ENCODE results near the gene MIEF2.
"Not testable (repeated sequence)": the region's sequence is repeated elsewhere in the genome, so short reads cannot be mapped to it uniquely, and the experiment has no call there.

Gene MIEF2

GRCh38 chr17:18257268-18257981 is 3.0 kb upstream of the MIEF2 start:
- no peak for DNase-seq

GRCh38 chr17:18257982-18258355 is 2.5 kb upstream of the MIEF2 start:
- DNase-seq = peak; percentile 21

- DNase-seq = peak; percentile 31
Observed at GRCh38 chr17:18258356-18259038, 2.0 kb upstream of the MIEF2 start, which contains the start of gene FLII. Gene FLII (minus strand): TSS chr17:18258738. CDS start chr17:18258690, 48 bp downstream.

GRCh38 chr17:18259621-18260331 is 686 bp upstream of the MIEF2 start:
- no peak for DNase-seq

GRCh38 chr17:18261146-18261515 is 669 bp downstream of the MIEF2 start:
- DNase-seq = no peak

- no peak for DNase-seq
Observed at GRCh38 chr17:18261659-18262058, 1.2 kb downstream of the MIEF2 start.

- DNase-seq = no peak
Observed at GRCh38 chr17:18262111-18262510, 1.6 kb downstream of the MIEF2 start.

GRCh38 chr17:18262641-18263040 is 2.2 kb downstream of the MIEF2 start:
- DNase-seq = no peak

- DNase-seq = no peak
Observed at GRCh38 chr17:18263885-18264682, 3.6 kb downstream of the MIEF2 start.

- no peak for DNase-seq
Observed at GRCh38 chr17:18267366-18267765, 6.9 kb downstream of the MIEF2 start.

GRCh38 chr17:18267927-18268711 is 7.7 kb downstream of the MIEF2 start:
- DNase-seq = no peak

- DNase-seq = no peak
Observed at GRCh38 chr17:18270046-18270931, 9.8 kb downstream of the MIEF2 start.

GRCh38 chr17:18277076-18277475 is 16.6 kb downstream of the MIEF2 start:
- no peak for DNase-seq

GRCh38 chr17:18278867-18279266 is 18.4 kb downstream of the MIEF2 start:
- no peak for DNase-seq

- DNase-seq = no peak
Observed at GRCh38 chr17:18280249-18280648, 19.8 kb downstream of the MIEF2 start.

- DNase-seq = no peak
Observed at GRCh38 chr17:18280766-18281371, 20.4 kb downstream of the MIEF2 start.

GRCh38 chr17:18281788-18282187 is 21.3 kb downstream of the MIEF2 start:
- no peak for DNase-seq

- no peak for DNase-seq
Observed at GRCh38 chr17:18285296-18285695, 24.8 kb downstream of the MIEF2 start.

GRCh38 chr17:18291718-18292540 is 31.5 kb downstream of the MIEF2 start:
- no peak for DNase-seq

- not testable (repeated sequence) for DNase-seq
Observed at GRCh38 chr17:18298061-18298460, 37.6 kb downstream of the MIEF2 start.

All from NCI-H748 treated with DMSO at 0.1 percent for 48 hours (cell line).